MG63 (cell line): ENCODE measurements around the gene HNRNPUL1. TPM values are rescaled to one million over a fixed set of nuclear protein-coding genes. Genes with fewer than 3 reads are reported as not detected.

Experiments
- DNase-seq: peaks from one replicate; pipeline ENCODE4 v3.0.0-alpha.2; 2020
- H3K27me3 ChIP-seq: fragments of 250-450 bp; sonication (Bioruptor Pico); 2 replicates; pipeline ENCODE4 v1.5.1; 2020; ENCODE audit warnings: mild to moderate bottlenecking, moderate library complexity
- H3K36me3 ChIP-seq: fragments of 250-450 bp; sonication (Bioruptor Pico); 2 replicates; pipeline ENCODE4 v1.5.1; 2020; ENCODE audit warnings: mild to moderate bottlenecking, moderate library complexity
- H3K4me3 ChIP-seq: fragments of 250-450 bp; sonication (Bioruptor Pico); 2 replicates; pipeline ENCODE4 v1.5.1; 2020; ENCODE audit warnings: mild to moderate bottlenecking, moderate library complexity
- H3K9me3 ChIP-seq: fragments of 250-450 bp; sonication (Bioruptor Pico); 2 replicates; pipeline ENCODE4 v1.5.1; 2020; ENCODE audit warnings: mild to moderate bottlenecking, moderate library complexity
- total RNA-seq: library from RNA; depleted of rRNA; stranded (reverse); fragments of >200 nt; shearing (Covaris generic); gene quantifications from 2 replicates; pipeline ENCODE4 v1.2.3, GENCODE V29; 2014; ENCODE audit warnings: low replicate concordance; rRNA removed

The HNRNPUL1 gene
- total RNA-seq, result 149 and 151 TPM in 2 replicates

DNA sequence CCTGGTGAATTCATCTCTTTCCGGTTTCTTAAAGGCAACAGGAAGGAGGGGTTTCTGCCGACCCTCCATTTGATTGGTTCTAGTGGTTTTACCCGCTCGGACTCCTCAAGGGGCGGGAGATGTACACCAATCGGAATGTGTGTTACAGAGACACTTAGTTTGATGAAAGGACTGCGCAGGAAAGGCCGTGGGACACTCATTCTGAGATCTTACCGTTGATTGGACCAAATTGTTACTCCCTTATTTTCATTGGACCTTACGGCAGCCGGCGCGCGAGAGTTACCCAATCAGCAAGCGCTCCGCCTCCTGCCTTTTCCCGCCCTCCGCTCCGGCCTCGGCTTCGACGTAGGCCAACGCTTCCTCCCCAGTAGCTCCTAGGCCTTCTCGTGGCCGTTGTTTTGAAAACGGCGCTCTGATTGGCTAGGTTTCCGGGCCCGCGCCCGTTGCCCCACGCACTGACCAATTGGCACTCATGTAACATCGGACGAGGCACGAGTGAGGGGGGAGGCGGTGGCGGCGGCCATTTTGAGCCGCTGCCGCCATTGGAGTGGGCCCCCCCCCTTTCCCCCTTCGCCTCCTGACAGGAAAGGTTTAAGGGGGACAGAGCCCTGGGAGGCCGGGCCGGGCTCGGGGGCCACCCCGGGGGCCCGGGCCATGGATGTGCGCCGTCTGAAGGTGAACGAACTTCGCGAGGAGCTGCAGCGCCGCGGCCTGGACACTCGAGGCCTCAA, at the start of gene HNRNPUL1:
TSS of gene HNRNPUL1 (plus strand) at position 523 of the 731 bp plus-strand sequence. CDS start at position 655, 132 bp downstream.
- Histone ChIP-seq H3K36me3 (peaks cover 75% of the 10 kb centered on the region), H3K27me3 (no peaks in the 10 kb centered on the region), H3K4me3 (peak within 1 kb of the TSS; percentile 93), H3K9me3 (no peaks in the 10 kb centered on the region)
- DNase-seq, result peak; percentile 99

- Histone ChIP-seq H3K9me3 (no peaks in the 10 kb centered on the region), H3K36me3 (peaks cover 28% of the 10 kb centered on the region), H3K4me3 (no peak overlapping the region), H3K27me3 (no peaks in the 10 kb centered on the region)
- no peak for DNase-seq
Observed at GRCh38 chr19:41217741-41218140, 46.4 kb upstream of the HNRNPUL1 start.

DNA sequence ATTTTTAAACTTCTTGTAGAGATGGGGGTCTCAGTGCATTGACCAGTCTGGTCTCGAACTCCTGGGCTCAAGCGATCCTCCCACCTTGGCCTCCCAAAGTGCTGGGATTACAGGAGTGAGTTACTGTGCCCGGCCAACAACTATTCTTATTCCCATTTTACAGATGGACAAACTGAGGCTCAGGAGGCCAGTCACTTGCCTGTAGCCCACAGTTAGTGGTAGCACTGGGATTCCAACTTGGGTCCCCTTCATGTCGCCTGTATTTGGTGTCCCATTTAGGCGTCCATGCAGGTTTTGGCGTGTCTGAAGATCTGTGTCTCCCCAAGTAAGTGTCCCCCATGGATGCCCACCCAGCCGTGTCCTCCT, 45.9 kb upstream of the HNRNPUL1 start:
- no peaks in the 10 kb centered on the region for H3K9me3 ChIP-seq
- H3K27me3 ChIP-seq, result no peaks in the 10 kb centered on the region
- DNase-seq, result no peak
- peaks cover 32% of the 10 kb centered on the region for H3K36me3 ChIP-seq
- peak overlapping the region; percentile 71 for H3K4me3 ChIP-seq

DNA sequence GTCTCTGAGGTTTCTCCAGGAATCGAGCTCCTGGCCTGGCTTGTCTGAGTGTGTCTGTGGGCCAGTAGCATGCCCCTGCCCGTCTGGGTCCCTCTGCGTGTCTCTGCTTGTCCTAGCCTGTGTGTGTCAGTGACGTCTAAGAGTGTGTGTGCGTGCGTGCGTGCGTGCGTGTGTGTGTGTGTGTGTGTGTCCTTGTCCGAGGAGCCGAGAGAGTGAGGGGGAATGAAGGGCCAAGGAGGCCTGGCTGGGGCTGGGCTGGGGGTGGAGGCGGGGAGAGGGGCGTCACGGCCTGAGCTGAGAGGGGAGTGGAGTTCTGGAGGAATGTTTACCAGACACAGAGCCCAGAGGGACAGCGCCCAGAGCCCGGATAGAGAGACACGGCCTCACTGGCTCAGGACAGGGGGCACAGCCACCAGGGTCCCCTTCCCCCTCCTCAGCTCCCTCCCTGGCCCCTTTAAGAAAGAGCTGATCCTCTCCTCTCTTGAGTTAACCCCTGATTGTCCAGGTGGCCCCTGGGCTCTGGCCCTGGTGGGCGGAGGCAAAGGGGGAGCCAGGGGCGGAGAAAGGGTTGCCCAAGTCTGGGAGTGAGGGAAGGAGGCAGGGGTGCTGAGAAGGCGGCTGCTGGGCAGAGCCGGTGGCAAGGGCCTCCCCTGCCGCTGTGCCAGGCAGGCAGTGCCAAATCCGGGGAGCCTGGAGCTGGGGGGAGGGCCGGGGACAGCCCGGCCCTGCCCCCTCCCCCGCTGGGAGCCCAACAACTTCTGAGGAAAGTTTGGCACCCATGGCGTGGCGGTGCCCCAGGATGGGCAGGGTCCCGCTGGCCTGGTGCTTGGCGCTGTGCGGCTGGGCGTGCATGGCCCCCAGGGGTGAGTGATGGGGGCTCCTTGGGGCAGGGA, 45.3 kb upstream of the HNRNPUL1 start, which contains the start of gene AXL:
TSS of gene AXL (plus strand) at position 609 of the 893 bp plus-strand sequence. CDS start at position 779, 170 bp downstream.
- Histone ChIP-seq H3K4me3 (peak within 1 kb of the TSS; percentile 71), H3K36me3 (peaks cover 37% of the 10 kb centered on the region), H3K9me3 (no peaks in the 10 kb centered on the region), H3K27me3 (no peaks in the 10 kb centered on the region)
- DNase-seq, result peak; percentile 98

DNA sequence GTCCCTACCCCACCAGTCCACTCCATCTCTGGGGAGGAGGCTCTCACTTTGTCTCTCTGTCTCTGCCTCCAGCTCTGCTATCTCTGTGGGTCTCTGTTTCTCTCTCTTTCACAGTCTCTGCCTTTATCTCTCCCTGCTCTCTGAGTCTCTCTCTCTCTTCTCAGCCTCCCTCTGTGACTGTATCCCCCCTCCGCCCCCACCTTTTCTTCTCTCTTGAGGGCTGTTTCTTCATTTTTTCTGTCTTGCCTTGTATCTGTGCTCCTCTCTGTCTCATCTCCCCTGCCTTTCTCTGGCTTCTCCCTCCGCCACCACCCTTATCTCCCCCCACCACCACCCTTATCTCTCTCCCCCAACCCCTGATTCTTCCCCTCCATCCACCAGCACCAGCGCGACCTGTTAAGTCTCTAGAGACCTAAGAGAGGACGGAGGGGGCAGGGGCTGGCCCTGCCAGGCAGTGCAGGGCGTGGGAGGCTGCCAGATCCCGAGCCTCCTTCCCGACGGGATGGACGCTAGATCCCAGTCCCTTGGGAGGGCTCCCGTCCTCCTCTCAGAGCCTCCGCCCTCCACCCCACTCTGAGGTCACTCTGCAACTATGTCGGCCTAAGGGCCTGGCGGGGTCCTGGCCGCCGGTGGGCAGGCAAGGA, 44.1 kb upstream of the HNRNPUL1 start:
- DNase-seq, result peak; percentile 89
- Histone ChIP-seq H3K27me3 (no peaks in the 10 kb centered on the region), H3K36me3 (peaks cover 49% of the 10 kb centered on the region), H3K4me3 (peak overlapping the region; percentile 71), H3K9me3 (no peaks in the 10 kb centered on the region)

- Histone ChIP-seq H3K4me3 (peak overlapping the region; percentile 71), H3K36me3 (peaks cover 54% of the 10 kb centered on the region)
- DNase-seq, result no peak
Observed at GRCh38 chr19:41220811-41221210, 43.4 kb upstream of the HNRNPUL1 start.

GRCh38 chr19:41221514-41222205, 42.5 kb upstream of the HNRNPUL1 start:
- peak overlapping the region; percentile 71 for H3K4me3 ChIP-seq
- H3K27me3 ChIP-seq, result no peaks in the 10 kb centered on the region
- H3K36me3 ChIP-seq, result peaks cover 58% of the 10 kb centered on the region
- DNase-seq, result no peak
- H3K9me3 ChIP-seq, result no peaks in the 10 kb centered on the region

More at GRCh38 chr19:41220811-41221210, 43.4 kb upstream of the HNRNPUL1 start:
- Histone ChIP-seq H3K27me3 (no peaks in the 10 kb centered on the region), H3K9me3 (no peaks in the 10 kb centered on the region)

DNA sequence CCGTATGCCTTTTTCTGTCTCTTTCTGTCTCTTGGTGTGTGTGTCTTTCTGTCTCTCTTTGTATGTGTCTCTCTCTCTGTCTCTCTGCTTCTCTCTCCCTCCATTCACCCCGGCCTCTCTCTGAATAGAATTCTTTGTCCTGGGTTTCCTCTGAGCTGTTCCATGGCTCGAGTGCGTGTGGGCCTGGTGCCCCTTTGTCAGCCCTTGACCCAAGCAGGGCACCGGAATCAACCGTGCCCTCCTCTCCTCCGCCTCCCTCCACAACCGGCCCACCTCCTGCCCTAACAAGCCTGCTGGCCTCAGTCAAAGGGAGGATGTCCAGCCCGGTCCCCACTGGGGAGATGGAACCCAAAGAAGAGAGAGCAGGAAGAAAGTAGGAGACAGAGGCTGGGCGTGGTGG, 41.9 kb upstream of the HNRNPUL1 start:
- H3K36me3 ChIP-seq, result peaks cover 64% of the 10 kb centered on the region
- H3K4me3 ChIP-seq, result no peak overlapping the region
- H3K27me3 ChIP-seq, result no peaks in the 10 kb centered on the region
- DNase-seq, result no peak
- H3K9me3 ChIP-seq, result no peaks in the 10 kb centered on the region

DNA sequence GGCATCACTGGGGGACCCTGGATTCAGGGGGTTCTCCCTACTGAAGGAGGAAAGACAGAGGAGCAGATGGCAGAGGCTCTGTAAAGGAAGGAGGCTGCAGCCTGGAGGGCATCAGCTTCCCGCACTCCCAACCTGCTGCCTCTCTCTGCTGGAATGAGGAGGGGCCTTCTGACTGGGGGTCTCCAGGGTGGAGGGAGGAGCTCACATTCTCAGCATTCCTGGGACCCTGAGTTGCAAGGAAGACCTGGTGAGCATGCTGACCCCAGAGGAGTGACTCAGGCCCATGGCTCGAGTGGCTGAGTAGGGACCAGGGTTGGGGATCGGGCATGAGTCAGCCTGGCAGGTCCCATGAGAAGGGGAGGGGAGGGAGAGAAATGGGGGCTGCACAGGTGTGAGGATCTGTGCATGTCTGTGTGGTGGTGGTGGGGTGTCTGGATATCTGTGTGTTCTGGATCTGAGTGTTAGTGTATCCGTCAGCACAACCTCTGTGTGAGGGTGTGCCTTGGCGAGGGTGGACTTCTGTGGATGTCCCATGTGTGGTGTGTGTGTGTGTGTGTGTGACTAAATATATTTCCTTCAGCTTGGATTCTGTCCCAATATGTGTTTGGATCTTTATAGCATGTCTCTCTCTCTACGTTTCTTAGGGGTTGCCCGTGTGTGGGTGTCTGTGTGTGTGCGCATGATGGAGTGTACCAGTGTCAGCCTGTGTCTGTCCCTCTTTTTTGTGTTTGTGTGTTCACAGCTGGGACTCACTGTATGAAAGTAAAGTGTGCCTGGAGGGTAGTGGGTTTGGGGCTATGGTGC, 40.5 kb upstream of the HNRNPUL1 start:
- no peaks in the 10 kb centered on the region for H3K9me3 ChIP-seq
- peak; percentile 98 for DNase-seq
- H3K27me3 ChIP-seq, result no peaks in the 10 kb centered on the region
- peak overlapping the region; percentile 16 for H3K4me3 ChIP-seq
- H3K36me3 ChIP-seq, result peaks cover 78% of the 10 kb centered on the region

DNA sequence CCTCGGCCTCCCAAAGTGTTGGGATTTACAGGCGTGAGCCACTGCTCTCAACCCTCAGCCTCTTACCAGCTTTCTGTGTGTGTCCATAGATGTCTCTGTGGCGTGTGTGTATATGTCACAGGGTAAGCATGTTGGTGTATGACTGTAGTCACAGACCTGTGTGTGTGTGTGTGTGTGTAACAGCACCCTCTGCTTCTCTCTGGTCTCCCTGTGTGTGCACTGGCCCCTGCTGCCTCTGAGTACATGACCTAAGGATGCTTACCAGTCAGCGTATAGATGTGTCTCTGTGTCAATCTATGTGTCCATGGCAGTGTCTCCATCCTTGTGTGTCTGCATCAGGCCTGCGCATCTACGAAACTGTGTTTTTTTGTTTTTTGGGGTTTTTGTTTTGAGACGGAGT, 39.5 kb upstream of the HNRNPUL1 start:
- DNase-seq, result no peak
- peaks cover 88% of the 10 kb centered on the region for H3K36me3 ChIP-seq
- no peak overlapping the region for H3K4me3 ChIP-seq

GRCh38 chr19:41225238-41226052, 38.7 kb upstream of the HNRNPUL1 start:
- no peaks in the 10 kb centered on the region for H3K9me3 ChIP-seq
- peaks cover 89% of the 10 kb centered on the region for H3K36me3 ChIP-seq
- H3K4me3 ChIP-seq, result peak overlapping the region; percentile 43
- no peaks in the 10 kb centered on the region for H3K27me3 ChIP-seq
- DNase-seq, result peak; percentile 98

More for the DNA sequence above, 39.5 kb upstream of the HNRNPUL1 start:
- Histone ChIP-seq H3K9me3 (no peaks in the 10 kb centered on the region), H3K27me3 (no peaks in the 10 kb centered on the region)

- Histone ChIP-seq H3K27me3 (no peaks in the 10 kb centered on the region), H3K36me3 (peaks cover 89% of the 10 kb centered on the region), H3K9me3 (no peaks in the 10 kb centered on the region), H3K4me3 (peak overlapping the region; percentile 43)
- peak; percentile 98 for DNase-seq
Observed at GRCh38 chr19:41226053-41226873, 37.9 kb upstream of the HNRNPUL1 start.

DNA sequence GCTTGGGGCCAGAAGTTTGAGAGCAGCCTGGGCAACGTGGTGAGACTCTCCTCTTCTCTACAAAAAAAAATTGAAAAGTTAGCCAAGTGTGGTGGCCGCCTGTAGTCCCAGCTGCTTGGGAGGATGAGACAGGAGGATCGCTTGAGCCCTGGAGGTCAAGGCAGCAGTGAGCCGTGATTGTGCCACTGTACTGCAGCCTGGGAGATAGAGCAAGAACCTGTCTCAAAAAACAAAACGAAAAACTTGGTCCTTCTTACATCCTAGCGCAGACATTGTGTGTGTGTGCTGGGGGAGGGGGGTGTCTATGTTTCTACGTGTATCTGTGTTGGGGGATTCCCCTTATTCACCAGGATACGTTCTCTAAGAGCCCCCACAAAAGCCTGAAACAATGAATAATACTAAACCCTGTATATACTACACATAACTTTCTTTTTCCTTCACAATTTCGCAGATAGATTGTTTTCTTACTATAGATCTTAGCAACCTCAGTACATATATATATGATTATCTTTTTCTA, 37.2 kb upstream of the HNRNPUL1 start:
- Histone ChIP-seq H3K27me3 (no peaks in the 10 kb centered on the region), H3K36me3 (peaks cover 89% of the 10 kb centered on the region), H3K9me3 (no peaks in the 10 kb centered on the region), H3K4me3 (peak overlapping the region; percentile 43; the same call in 1 of the 2 replicates)
- DNase-seq, result no peak

DNA sequence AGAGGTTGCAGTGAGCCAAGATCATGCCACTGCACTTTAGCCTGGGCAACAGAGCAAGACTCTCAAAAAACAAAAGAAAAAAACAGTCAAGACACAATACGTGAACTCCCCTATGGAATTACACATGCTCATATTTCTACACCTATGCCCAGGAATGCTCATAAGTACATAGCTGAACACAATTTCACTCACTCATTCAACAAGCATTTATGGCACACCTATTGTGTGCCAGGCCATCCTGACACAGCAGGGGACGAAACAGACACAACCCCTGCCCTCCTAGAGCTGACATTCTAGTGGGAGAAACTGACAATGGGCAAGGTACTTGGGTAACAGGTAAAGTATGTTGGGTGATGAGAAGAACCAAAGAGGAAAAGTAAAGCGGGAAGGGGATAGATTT, 35.7 kb upstream of the HNRNPUL1 start:
- Histone ChIP-seq H3K27me3 (no peaks in the 10 kb centered on the region), H3K4me3 (no peak overlapping the region), H3K36me3 (peaks cover 91% of the 10 kb centered on the region), H3K9me3 (no peaks in the 10 kb centered on the region)
- DNase-seq, result no peak
